SK-N-SH (cell line): ENCODE measurements around the gene TXN. TPM values are rescaled to one million over a fixed set of nuclear protein-coding genes. Genes with fewer than 3 reads are reported as not detected.

Source experiments
- CTCF ChIA-PET: fragments of 300-600, 350-600 bp; formaldehyde crosslinking; extraction: SDS; loops from one replicate; lab custom pipeline; 2021; lab: Yijun Ruan, JAX
- POLR2A ChIA-PET: fragments of 350-600 bp; sonication (Branson Sonifier 250); formaldehyde crosslinking; extraction: SDS; loops from one replicate; lab custom pipeline; 2020; ENCODE audit warnings: antibody characterized with exemption, inconsistent platforms; lab: Yijun Ruan, JAX
- DNase-seq: peaks from one replicate; pipeline ENCODE4 v3.0.0; 2012
- H2AFZ ChIP-seq: fragments of 200-600 bp; sonication (generic); 2 replicates; pipeline ENCODE4 v1.8.1; 2016; ENCODE audit warnings: antibody characterized with exemption, mild to moderate bottlenecking, low read depth
- H3F3A ChIP-seq: fragments of 200-600 bp; sonication (generic); replicated peaks from 2 replicates; pipeline ENCODE3; 2016; ENCODE audit warnings: antibody characterized with exemption, mild to moderate bottlenecking; ENCODE audit not compliant: insufficient read depth
- H3K27ac ChIP-seq, 2 experiments: fragments of 200-500 bp in 1 of 2; fragments of 200-600 bp in 1 of 2; sonication (Bioruptor generic) in 1 of 2; sonication (generic), shearing (Covaris generic) in 1 of 2; 2 replicates each; pipeline versions ENCODE4 v1.5.1 to v1.6.1; 2014 to 2016; ENCODE audit warnings: low read depth in 2 of 2, inconsistent platforms in 1 of 2, low read length in 1 of 2, mild to moderate bottlenecking in 1 of 2, mixed read lengths in 1 of 2
- H3K27me3 ChIP-seq: fragments of 200-600 bp; sonication (generic), shearing (Covaris generic); 2 replicates; pipeline ENCODE4 v1.6.1; 2016; ENCODE audit warnings: mixed run types; ENCODE audit not compliant: insufficient read depth
- H3K36me3 ChIP-seq, 2 experiments: fragments of 200-500 bp in 1 of 2; fragments of 200-600 bp in 1 of 2; sonication (Bioruptor generic) in 1 of 2; sonication (generic) in 1 of 2; replicated peaks in 1 of 2; 2 replicates each; pipeline versions ENCODE3 to v1.5.1; 2014 to 2016; ENCODE audit warnings: low read length in 1 of 2, mild to moderate bottlenecking in 1 of 2; ENCODE audit not compliant: insufficient read depth in 2 of 2, control insufficient read depth in 1 of 2
- H3K4me1 ChIP-seq, 2 experiments: fragments of 200-500 bp in 1 of 2; fragments of 200-600 bp in 1 of 2; sonication (Bioruptor generic) in 1 of 2; sonication (generic), shearing (Covaris generic) in 1 of 2; 2 replicates each; pipeline versions ENCODE4 v1.5.1 to v1.6.1; 2014 to 2016; ENCODE audit warnings: low read depth in 1 of 2, low read length in 1 of 2, mixed run types in 1 of 2; ENCODE audit not compliant: insufficient read depth in 2 of 2, control insufficient read depth in 1 of 2
- H3K4me2 ChIP-seq: fragments of 200-600 bp; sonication (generic), shearing (Covaris generic); 2 replicates; pipeline ENCODE4 v1.6.1; 2017; ENCODE audit warnings: mixed run types
- H3K4me3 ChIP-seq, 2 experiments: fragments of 200-500 bp in 1 of 2; fragments of 200-600 bp in 1 of 2; sonication (Bioruptor generic) in 1 of 2; sonication (generic), shearing (Covaris generic) in 1 of 2; 2 replicates each; pipeline versions ENCODE4 v1.5.1 to v1.8.1; 2014 to 2016; ENCODE audit warnings: low read depth in 2 of 2, inconsistent platforms in 1 of 2, low read length in 1 of 2, mild to moderate bottlenecking in 1 of 2, mixed read lengths in 1 of 2, moderate library complexity in 1 of 2
- H3K79me2 ChIP-seq: fragments of 200-600 bp; sonication (generic); 2 replicates; pipeline ENCODE4 v1.8.1; 2017; ENCODE audit warnings: mild to moderate bottlenecking; ENCODE audit not compliant: insufficient read depth
- H3K9ac ChIP-seq: fragments of 200-600 bp; sonication (generic); 2 replicates; pipeline ENCODE4 v1.6.1; 2017; ENCODE audit warnings: mixed run types
- H3K9me2 ChIP-seq: fragments of 200-600 bp; sonication (generic); 2 replicates; pipeline ENCODE4 v1.6.1; 2017; ENCODE audit warnings: mixed run types
- H3K9me3 ChIP-seq: fragments of 200-600 bp; sonication (generic); 2 replicates; pipeline ENCODE4 v1.6.1; 2017; ENCODE audit warnings: mixed run types, mild to moderate bottlenecking, moderate library complexity
- H4K20me1 ChIP-seq: fragments of 200-600 bp; sonication (generic); 2 replicates; pipeline ENCODE4 v1.6.1; 2017; ENCODE audit warnings: mild to moderate bottlenecking, mixed run types; ENCODE audit not compliant: insufficient read depth
- EZH2phosphoT487 ChIP-seq: fragments of 200-600 bp; sonication (generic); IDR thresholded peaks from 2 replicates; pipeline ENCODE4 v1.6.1; 2017; ENCODE audit warnings: low read depth, mixed run types, mild to moderate bottlenecking, antibody characterized with exemption, moderate library complexity, borderline replicate concordance
- FOSL2 ChIP-seq: IDR thresholded peaks from 2 replicates; pipeline ENCODE4 v1.4.0; 2012; ENCODE audit warnings: low read depth, mild to moderate bottlenecking, moderate library complexity, borderline replicate concordance
- FOXM1 ChIP-seq: IDR thresholded peaks from 2 replicates; pipeline ENCODE4 v1.4.0; 2012; ENCODE audit warnings: low read depth, mild to moderate bottlenecking
- MXI1 ChIP-seq: IDR thresholded peaks from 2 replicates; pipeline ENCODE4 v1.6.1; 2012; ENCODE audit warnings: mild to moderate bottlenecking, low read depth, low read length, improper control_type of control experiment
- POLR2AphosphoS5 ChIP-seq: IDR thresholded peaks from 2 replicates; pipeline ENCODE4 v1.6.1; 2012; ENCODE audit warnings: low read depth, low read length
- RAD21 ChIP-seq: IDR thresholded peaks from 2 replicates; pipeline ENCODE4 v1.6.1; 2012; ENCODE audit warnings: mild to moderate bottlenecking, low read length
- RXRA ChIP-seq: IDR thresholded peaks from 2 replicates; pipeline ENCODE4 v1.4.0; 2012; ENCODE audit warnings: low read depth, mild to moderate bottlenecking, borderline replicate concordance
- SMC3 ChIP-seq: IDR thresholded peaks from 2 replicates; pipeline ENCODE4 v1.6.1; 2012; ENCODE audit warnings: low read depth, low read length, improper control_type of control experiment
- TAF1 ChIP-seq: IDR thresholded peaks from 2 replicates; pipeline ENCODE4 v1.6.1; 2012; ENCODE audit warnings: low read depth, mild to moderate bottlenecking, low read length, moderate library complexity, borderline replicate concordance
- TCF12 ChIP-seq: IDR thresholded peaks from 2 replicates; pipeline ENCODE4 v1.4.0; 2012
- YY1 ChIP-seq: IDR thresholded peaks from 2 replicates; pipeline ENCODE4 v1.4.0; 2012; ENCODE audit warnings: low read depth, mild to moderate bottlenecking
- WGBS: methylation state at CpG from one replicate; pipeline ENCODE4 v1.1.6; 2017; ENCODE audit warnings: low lambda C conversion rate; 5-methylcytosine and 5-hydroxymethylcytosine counted together
- polyA plus RNA-seq, 3 experiments: library from polyadenylated mRNA; depleted of rRNA; stranded (reverse); fragments of >200 nt; gene quantifications; 2 replicates each; pipeline ENCODE4 v1.2.3, GENCODE V29; 2012
- TF ChIP-seq, protein P1 (sequence below): fragments of 200-600 bp; sonication (generic); IDR thresholded peaks from 2 replicates; pipeline ENCODE4 v1.6.1; 2017; ENCODE audit warnings: antibody characterized with exemption, mild to moderate bottlenecking, moderate library complexity
- TF ChIP-seq, protein P2 (sequence below): IDR thresholded peaks from 2 replicates; pipeline ENCODE4 v1.4.0; 2012; ENCODE audit warnings: low read depth, borderline replicate concordance
- TF ChIP-seq, protein P3 (sequence below): IDR thresholded peaks from 2 replicates; pipeline ENCODE4 v1.4.0; 2012; ENCODE audit warnings: low read depth, borderline replicate concordance
- TF ChIP-seq, protein P4 (sequence below): IDR thresholded peaks from 2 replicates; pipeline ENCODE4; 2012

TXN gene
- polyA plus RNA-seq, 1 of the 3 experiments (the other 2 are of a cell fraction), result 281 TPM

DNA sequence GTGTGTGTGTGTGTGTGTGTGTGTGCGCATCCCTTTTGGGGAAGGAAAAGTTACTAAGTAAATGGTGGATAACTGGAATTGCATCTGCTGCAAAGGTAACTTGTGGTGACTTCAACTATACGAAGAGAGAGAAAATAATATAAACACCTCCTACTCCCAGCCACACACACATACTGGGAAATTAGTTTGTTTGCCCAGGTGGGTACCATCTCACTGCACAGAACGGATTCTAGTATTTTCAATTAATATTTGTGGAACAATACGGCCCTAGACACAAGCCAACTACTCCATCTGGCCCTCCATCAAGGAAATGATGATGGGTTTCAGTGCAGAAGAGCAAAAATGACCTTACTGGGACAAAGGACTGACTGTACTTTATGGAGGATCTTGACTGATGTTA, 32.2 kb upstream of the TXN start:
- Histone ChIP-seq H3K9me2 (no peaks in the 10 kb centered on the region), H3K4me1 (no peaks in the 10 kb centered on the region), H3K79me2 (no peaks in the 10 kb centered on the region), H3K27me3 (no peaks in the 10 kb centered on the region), H3K9me3 (no peaks in the 10 kb centered on the region), H3K9ac (no peak overlapping the region), H3K36me3 (no peaks in the 10 kb centered on the region), H3K4me3 (no peak overlapping the region), H3K4me2 (no peak overlapping the region), H3K27ac (no peak overlapping the region), H3F3A (no peaks in the 10 kb centered on the region), H4K20me1 (no peaks in the 10 kb centered on the region), H2AFZ (no peak overlapping the region)
- TF ChIP-seq, protein P1, sequence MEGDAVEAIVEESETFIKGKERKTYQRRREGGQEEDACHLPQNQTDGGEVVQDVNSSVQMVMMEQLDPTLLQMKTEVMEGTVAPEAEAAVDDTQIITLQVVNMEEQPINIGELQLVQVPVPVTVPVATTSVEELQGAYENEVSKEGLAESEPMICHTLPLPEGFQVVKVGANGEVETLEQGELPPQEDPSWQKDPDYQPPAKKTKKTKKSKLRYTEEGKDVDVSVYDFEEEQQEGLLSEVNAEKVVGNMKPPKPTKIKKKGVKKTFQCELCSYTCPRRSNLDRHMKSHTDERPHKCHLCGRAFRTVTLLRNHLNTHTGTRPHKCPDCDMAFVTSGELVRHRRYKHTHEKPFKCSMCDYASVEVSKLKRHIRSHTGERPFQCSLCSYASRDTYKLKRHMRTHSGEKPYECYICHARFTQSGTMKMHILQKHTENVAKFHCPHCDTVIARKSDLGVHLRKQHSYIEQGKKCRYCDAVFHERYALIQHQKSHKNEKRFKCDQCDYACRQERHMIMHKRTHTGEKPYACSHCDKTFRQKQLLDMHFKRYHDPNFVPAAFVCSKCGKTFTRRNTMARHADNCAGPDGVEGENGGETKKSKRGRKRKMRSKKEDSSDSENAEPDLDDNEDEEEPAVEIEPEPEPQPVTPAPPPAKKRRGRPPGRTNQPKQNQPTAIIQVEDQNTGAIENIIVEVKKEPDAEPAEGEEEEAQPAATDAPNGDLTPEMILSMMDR, result no peak
- no peak for TF ChIP-seq YY1
- no peak for TF ChIP-seq TCF12
- no peak for TF ChIP-seq POLR2AphosphoS5
- TF ChIP-seq RXRA, result no peak
- TF ChIP-seq FOXM1, result no peak
- no peak for TF ChIP-seq TAF1
- no peak for TF ChIP-seq FOSL2
- TF ChIP-seq, protein P2, sequence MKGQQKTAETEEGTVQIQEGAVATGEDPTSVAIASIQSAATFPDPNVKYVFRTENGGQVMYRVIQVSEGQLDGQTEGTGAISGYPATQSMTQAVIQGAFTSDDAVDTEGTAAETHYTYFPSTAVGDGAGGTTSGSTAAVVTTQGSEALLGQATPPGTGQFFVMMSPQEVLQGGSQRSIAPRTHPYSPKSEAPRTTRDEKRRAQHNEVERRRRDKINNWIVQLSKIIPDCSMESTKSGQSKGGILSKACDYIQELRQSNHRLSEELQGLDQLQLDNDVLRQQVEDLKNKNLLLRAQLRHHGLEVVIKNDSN, result no peak
- TF ChIP-seq, protein P3, sequence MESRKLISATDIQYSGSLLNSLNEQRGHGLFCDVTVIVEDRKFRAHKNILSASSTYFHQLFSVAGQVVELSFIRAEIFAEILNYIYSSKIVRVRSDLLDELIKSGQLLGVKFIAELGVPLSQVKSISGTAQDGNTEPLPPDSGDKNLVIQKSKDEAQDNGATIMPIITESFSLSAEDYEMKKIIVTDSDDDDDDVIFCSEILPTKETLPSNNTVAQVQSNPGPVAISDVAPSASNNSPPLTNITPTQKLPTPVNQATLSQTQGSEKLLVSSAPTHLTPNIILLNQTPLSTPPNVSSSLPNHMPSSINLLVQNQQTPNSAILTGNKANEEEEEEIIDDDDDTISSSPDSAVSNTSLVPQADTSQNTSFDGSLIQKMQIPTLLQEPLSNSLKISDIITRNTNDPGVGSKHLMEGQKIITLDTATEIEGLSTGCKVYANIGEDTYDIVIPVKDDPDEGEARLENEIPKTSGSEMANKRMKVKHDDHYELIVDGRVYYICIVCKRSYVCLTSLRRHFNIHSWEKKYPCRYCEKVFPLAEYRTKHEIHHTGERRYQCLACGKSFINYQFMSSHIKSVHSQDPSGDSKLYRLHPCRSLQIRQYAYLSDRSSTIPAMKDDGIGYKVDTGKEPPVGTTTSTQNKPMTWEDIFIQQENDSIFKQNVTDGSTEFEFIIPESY, result no peak
- POLR2A ChIA-PET, result no interaction called here
- DNase-seq, result no peak
- WGBS, result 58% methylated on average over 4 of the region's 4 CpGs
- CTCF ChIA-PET, result no interaction called here

DNA sequence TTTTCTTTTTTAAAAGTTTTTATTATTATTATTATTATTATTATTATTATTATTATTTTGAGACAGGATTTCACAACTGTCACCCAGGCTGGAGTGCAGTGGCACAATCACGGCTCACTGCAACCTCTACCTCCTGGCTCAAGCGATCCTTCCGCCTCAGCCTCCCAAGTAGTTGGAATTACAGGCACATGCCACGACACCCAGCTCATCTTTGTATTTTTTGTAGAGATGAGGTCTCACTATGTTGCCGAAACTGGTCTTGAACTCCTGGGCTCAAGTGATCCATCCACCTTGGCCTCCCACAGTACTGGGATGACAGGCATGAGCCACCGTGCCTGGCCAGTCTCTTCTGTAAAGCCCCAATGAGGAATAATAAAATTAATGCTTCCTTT, 31.0 kb upstream of the TXN start:
- no peak overlapping the region for H3K9ac ChIP-seq
- POLR2A ChIA-PET, result no interaction called here
- WGBS, result 73% methylated on average over 6 of the region's 6 CpGs
- no peaks in the 10 kb centered on the region for H3K9me3 ChIP-seq
- no peak for DNase-seq
- no peaks in the 10 kb centered on the region for H3K4me1 ChIP-seq
- no peak overlapping the region for H3K4me3 ChIP-seq
- H4K20me1 ChIP-seq, result no peaks in the 10 kb centered on the region
- CTCF ChIA-PET, result no interaction called here
- no peaks in the 10 kb centered on the region for H3K79me2 ChIP-seq
- no peak overlapping the region for H3K4me2 ChIP-seq
- no peaks in the 10 kb centered on the region for H3K27me3 ChIP-seq
- H3K27ac ChIP-seq, result no peak overlapping the region
- H2AFZ ChIP-seq, result no peak overlapping the region
- H3K9me2 ChIP-seq, result no peaks in the 10 kb centered on the region
- TF ChIP-seq EZH2phosphoT487 (no peak), RAD21 (no peak), MXI1 (no peak), SMC3 (no peak)
- TF ChIP-seq, protein P4, sequence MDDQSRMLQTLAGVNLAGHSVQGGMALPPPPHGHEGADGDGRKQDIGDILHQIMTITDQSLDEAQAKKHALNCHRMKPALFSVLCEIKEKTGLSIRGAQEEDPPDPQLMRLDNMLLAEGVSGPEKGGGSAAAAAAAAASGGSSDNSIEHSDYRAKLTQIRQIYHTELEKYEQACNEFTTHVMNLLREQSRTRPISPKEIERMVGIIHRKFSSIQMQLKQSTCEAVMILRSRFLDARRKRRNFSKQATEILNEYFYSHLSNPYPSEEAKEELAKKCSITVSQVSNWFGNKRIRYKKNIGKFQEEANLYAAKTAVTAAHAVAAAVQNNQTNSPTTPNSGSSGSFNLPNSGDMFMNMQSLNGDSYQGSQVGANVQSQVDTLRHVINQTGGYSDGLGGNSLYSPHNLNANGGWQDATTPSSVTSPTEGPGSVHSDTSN, result no peak
- TF ChIP-seq, protein P3, result no peak
- H3K36me3 ChIP-seq, result no peaks in the 10 kb centered on the region
- H3F3A ChIP-seq, result no peaks in the 10 kb centered on the region
